HG03139 (cell line): ENCODE data around the gene NXNL2.

Experiments
- ATAC-seq: cut with Tn5 transposase; IDR thresholded peaks from one replicate; pipeline ENCODE4 v1.9.1; 2021; ENCODE audit not compliant: unreplicated experiment

Gene NXNL2

GRCh38 chr9:88578121-88579049, 43.4 kb downstream of the NXNL2 start:
- ATAC-seq = peak; percentile 60

GRCh38 chr9:88579050-88579715, 44.2 kb downstream of the NXNL2 start:
- ATAC-seq = no peak

- ATAC-seq = no peak
Measured at GRCh38 chr9:88580961-88581360, 46.0 kb downstream of the NXNL2 start.

- no peak for ATAC-seq
Measured at GRCh38 chr9:88583901-88584596, 49.1 kb downstream of the NXNL2 start.

- ATAC-seq = no peak
Measured at GRCh38 chr9:88585426-88585825, 50.4 kb downstream of the NXNL2 start.

- no peak for ATAC-seq
Measured at GRCh38 chr9:88586452-88586851, 51.5 kb downstream of the NXNL2 start.

- ATAC-seq = no peak
Measured at GRCh38 chr9:88587182-88587581, 52.2 kb downstream of the NXNL2 start.

- no peak for ATAC-seq
Measured at GRCh38 chr9:88587885-88588649, 53.1 kb downstream of the NXNL2 start.

GRCh38 chr9:88589656-88590055, 54.7 kb downstream of the NXNL2 start:
- no peak for ATAC-seq

GRCh38 chr9:88590558-88591146, 55.7 kb downstream of the NXNL2 start:
- ATAC-seq = no peak

- peak; percentile 86 for ATAC-seq
Measured at GRCh38 chr9:88593537-88594185, 58.7 kb downstream of the NXNL2 start.
